Stimulated activated CD8-positive, alpha-beta memory T cell treated with anti-CD3 and anti-CD28 coated beads, Interleukin-4, amount 100 ng/mL, for 1 hour (primary cell): Measurements from ENCODE around the gene ANKRD55.
"Not testable (repeated sequence)": the region's sequence is repeated elsewhere in the genome, so short reads cannot be mapped to it uniquely, and the experiment has no call there.

Source experiments
- DNase-seq, 2 donors: peaks; one replicate each; pipeline ENCODE4 v3.0.0-alpha.2; 2020; ENCODE audit warnings: low read depth in 2 of 2, low spot score in 1 of 2

ANKRD55 gene

DNA sequence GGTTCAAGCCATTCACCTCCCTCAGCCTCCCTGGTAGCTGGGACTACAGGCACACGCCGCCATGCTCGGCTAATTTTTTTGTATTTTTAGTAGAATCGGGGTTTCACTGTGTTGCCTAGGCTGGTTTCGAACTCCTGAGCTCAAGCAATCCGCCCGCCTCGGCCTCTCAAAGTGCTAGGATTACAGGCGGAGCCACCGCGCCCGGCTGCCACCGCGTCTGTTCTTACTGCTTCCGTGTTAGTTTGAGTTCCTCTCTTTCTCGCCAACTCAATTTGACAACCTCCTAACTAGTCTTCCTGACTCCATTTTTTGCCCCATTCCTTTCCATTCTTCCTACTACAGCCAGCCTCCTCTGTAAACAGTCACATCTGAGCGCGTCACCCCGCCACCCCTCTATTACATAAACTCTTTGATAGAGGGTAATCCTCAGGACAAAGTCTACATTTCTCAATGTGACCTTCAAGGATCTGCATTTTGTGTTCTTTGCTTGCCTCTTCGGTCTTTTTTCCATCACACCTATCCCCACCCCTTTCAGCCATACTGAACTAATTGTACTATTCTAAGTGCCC, 149.8 kb downstream of the ANKRD55 start:
- no peak for DNase-seq

DNA sequence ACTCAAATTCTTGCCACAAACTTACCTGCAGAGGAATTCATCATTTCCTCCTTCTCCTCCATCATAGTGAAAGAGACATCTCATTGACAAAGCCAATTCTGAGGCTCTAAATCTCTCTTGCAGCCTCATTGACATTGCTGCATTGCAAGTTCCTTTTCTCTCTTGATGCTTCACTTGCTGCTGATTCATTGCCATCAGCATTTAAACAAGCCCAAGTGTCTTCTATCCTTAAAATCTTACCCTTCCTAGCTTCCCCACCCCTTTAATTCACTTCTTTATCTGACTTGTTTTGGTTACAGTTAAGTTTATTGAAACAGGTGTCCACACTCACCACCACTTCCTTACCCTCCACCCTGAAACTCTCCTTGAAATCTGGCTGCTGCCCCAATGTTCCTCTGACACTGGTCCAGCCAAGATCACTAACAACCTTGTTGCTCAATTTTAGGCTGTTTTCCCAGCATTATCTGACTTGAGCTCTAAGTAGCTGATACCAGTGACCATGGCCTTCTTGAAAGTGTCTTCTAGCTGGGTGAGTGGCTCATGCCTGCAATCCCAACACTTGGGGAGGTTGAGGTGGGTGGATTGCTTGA, 152.0 kb downstream of the ANKRD55 start:
- not testable (repeated sequence) for DNase-seq

DNA sequence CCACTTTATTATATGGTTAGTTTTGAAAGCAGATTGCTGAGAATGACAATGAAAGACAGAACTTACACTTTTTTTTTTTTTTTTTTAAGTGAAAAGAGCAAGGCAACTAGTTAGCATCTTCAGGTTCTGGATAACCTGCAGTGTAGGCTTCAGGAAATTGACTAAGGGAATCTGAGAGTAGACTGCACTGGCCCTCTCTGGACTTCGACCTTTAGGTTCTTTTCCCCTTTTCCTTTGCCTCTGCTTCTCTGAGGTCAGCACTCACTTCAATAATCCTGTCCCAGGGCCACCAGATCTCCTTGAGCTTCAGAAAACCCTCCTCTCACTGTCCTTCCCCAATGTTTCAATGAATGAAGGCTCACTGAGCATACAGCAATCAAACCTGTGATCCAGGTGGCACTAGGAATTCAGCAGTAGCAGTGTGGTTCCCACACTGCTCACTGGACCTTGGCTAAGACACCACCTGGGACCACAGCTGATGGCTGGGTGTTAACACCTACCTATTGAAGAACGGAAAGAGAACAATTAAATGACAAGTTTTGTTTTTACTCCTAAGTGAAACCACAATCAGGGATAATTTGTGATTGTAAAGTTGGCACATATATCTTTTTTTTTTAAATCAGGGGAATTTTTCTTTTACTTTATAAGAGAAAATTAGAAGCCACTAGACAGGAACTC, 152.6 kb downstream of the ANKRD55 start:
- no peak for DNase-seq

- not testable (repeated sequence) for DNase-seq
These were observed 154.0 kb downstream of the ANKRD55 start for GRCh38 chr5:56079157-56079500.

DNA sequence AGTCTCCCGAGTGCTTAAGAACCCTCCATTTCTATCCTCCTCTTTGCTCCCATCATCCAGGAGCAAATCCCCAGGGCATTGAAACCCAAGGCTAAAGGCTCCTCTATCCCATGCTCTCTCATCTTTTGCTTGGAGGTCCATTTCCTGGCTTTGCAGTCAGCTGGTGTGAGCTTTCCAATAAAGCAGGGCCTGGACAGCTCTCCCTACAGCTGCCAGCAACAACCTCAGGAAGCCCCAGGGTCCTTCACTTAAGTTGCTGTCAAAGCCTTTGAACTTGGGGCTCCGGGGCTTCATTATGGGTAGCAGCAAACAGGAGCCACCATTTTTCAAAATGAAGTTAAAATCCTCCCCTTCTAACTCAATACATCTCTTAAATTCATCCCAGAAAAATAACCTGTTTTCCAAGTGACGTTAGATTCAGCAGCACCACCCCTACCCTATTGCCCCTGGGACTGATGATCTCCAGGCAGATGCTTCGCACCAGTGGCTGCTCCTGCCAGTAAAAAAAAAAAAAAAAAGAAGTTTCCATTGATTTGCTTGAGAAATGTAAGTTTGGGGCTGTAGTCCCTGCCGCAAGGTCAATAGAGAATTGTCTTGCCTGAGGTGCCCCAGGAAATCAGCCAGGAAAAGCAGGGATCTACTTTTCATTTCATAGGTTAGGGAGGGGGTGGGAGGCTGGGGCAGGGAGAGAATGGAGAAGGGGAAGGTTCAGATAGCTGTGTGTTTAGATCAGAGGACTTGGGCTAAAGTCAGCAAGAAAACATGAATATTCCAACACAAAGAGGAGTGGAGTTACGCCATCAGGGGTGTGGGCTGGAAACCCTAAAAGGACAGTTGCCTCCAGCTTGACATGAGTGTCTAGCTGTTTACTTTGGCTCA, 154.6 kb downstream of the ANKRD55 start:
- DNase-seq, result no peak

GRCh38 chr5:56077796-56078233, 155.3 kb downstream of the ANKRD55 start:
- no peak for DNase-seq

DNA sequence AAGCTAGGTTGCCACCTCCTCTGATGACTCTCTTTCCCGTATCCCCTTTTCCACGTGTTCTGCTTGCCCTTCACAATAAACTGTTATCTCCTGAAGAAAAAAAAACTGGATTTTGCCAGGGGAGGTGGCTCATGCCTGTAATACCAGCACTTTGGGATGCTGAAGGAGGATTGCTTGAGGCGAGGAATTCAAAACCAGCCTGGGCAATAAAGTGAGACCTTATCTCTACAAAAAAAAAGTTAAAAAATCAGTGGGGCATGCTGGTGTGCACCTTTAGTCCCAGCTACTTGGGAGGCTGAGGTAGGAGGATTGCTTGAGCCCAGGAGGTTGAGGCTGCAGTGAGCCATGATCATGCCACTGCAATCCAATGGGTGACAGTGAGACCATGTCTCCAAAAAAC, 156.6 kb downstream of the ANKRD55 start:
- no peak for DNase-seq

DNA sequence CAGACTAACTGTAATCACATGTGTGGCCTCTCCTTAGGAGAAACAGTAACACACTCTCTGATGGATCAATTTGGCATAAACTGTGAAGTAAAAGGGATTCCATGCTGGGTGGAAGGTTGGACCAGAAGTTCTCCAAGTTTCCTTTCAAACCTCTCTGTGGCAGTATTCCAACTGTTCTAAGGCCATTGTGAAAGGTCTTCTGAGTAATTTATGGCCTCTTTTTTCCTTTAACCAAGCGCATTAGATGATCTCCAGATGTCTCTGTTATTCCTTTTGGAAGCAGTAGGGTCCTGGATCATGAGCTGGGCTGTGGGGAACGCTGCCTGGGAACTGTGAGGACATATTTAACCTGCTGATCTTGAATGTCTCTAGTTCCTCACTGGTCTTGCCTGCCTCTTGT, 157.8 kb downstream of the ANKRD55 start:
- no peak for DNase-seq

DNA sequence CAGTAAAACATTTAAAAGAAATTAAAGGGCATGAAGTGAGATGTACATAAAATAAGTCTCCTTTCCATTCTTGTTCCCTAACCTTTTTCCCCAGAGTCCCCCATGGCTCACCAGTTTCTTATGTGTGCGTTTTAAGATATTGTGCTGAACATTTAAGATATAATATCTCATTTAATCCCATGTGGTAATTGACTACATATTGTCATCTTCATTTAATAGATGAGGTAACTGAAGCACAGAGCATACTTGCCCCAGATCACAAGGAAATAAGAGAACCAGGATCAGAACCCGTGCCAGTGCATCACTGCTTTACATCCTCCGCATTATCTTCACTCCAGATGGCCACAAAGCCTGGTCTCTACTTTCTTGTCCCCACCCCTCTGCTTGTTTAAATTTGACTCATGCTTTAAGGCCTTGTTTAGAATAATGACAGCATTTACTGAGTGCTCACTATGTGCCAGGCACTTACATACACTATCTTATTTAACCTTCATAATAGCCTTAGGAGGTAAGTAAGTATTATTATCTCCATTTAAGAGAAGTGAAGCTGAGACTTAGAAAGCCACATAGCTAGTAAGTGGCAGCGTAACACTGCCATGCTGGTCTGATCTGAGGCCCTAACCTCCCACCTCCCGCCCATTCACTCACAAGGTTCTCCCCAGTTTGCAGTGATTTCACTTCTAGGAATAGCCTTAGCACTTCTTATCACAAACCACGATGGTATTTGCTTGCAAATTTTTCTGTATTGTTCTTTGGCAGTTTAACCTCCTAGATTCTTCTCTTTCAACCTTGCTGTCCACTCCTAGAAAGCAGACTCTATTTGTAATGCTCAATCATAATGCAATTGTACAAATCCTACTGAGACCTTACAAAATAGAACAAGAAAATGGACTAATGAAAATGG, 160.0 kb downstream of the ANKRD55 start:
- no peak for DNase-seq

DNA sequence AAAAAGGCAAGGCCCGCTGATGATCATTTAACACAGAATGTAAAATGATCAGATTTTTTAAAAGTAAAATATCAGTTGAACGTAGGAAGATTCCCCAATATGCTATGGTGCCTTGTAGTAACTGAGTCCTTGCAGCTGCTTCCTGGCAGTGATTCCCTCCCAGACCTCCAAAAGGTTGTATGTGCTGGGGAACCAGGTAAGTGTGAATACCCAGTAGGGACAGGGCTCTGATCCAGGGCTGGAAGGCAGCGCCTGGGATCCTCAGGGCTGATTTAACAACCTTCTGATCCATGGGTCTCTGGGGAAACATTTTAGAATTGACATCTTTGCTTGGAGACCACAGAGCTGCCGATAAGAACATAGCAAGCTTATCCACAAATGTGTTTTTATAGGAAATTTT, 161.7 kb downstream of the ANKRD55 start:
- no peak for DNase-seq

DNA sequence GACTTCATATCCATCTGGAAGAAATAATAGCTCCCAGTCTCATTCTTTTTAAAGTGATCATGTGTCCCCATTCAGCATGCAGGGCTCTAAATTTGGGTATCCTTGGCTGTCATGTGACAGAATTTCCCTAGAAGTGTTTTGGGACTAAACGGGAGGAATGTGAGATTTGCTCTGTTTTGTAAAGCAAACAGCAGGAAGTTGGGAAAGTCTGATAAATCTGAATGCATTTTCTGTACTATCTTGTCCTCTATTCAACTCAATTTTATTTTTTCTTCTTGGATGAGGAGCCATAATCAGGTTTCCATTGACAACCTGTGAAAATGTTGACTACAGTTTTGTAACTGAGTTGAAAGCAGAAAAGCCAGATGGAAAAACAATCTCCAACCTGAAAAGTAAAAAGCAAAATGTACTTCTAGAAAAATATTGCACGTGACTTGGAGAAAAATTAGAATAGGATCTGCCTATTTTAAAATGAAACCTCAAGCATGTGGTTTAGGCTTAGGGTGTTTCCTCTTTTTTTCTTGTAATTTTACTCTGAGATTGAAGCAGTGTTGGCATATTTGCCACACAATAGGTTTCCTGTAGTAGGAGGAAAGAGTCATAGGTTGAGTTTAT, 162.2 kb downstream of the ANKRD55 start:
- DNase-seq, result no peak

GRCh38 chr5:56069652-56070226, 163.4 kb downstream of the ANKRD55 start:
- DNase-seq, result no peak

DNA sequence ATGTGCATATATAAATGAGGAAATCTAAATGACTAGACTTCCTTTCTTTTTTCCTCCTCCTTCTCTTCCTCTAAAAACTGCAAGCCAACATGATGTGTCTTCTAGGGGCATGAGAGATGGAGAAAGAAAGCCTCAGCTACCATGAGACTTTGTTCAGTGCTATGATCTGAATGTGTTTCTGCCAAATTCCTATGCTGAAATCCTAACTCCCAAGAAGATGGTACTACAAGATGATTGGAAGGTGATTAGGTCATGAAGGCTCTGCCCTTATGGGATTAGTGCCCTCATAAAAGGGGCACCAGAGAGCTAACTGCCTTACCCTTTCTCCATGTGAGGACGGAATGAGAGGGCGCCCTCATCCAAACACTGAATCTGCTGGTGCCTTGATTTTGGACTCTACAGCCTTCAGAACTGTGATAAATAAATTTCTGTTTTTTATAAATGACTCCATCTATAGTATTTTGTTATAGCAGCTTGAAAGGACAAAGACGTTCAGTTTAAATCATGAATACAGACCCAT, 166.1 kb downstream of the ANKRD55 start:
- no peak for DNase-seq

- DNase-seq, result no peak
These were observed 168.1 kb downstream of the ANKRD55 start for GRCh38 chr5:56064984-56065383.

GRCh38 chr5:56060276-56061110, 172.6 kb downstream of the ANKRD55 start:
- no peak for DNase-seq

GRCh38 chr5:56059854-56060253, 173.3 kb downstream of the ANKRD55 start:
- DNase-seq, result no peak

DNA sequence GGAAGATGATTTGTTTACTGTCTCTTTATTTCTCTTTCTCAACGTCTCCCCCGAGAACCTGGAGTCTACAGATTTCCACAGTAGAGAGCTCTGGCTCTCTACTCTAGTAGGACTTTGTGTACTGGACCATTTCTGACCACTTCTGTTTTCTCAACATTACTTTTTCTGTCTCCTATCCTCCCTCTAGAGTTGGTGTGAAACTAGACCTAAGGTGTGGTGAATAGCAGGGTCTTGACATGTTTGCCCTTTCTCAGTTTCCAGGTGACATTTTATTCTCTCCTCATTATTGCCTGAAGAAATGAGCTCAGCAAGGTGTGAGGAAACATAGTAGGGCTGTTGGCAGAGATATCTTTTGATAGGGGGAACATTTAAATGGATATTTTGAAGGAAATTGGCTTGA, 176.3 kb downstream of the ANKRD55 start:
- no peak for DNase-seq

GRCh38 chr5:56055859-56056258, 177.3 kb downstream of the ANKRD55 start:
- no peak for DNase-seq

GRCh38 chr5:56055287-56055686, 177.8 kb downstream of the ANKRD55 start:
- DNase-seq, result no peak
